Breast epithelium (tissue), 4 donors: ENCODE measurements around the gene RNF121. TPM values are rescaled to one million over a fixed set of nuclear protein-coding genes. Genes with fewer than 3 reads are reported as not detected.

Experiments
- DNase-seq, 2 donors: peaks; one replicate each; pipeline ENCODE4 v3.0.0-alpha.2; 2019; ENCODE audit warnings: low spot score in 2 of 2
- H3K27ac ChIP-seq, 2 donors: fragments of 200-600 bp; sonication (generic) in 1 of 2; one replicate each; pipeline ENCODE4 v1.5.1; 2016 to 2019; ENCODE audit warnings: mild to moderate bottlenecking in 1 of 2
- H3K27me3 ChIP-seq, 2 donors: fragments of 200-600 bp; sonication (generic) in 1 of 2; one replicate each; pipeline versions ENCODE4 v1.5.1 to v1.6.0; 2017 to 2019; ENCODE audit warnings: control low read depth in 1 of 2, mild to moderate bottlenecking in 1 of 2
- H3K36me3 ChIP-seq: fragments of 200-600 bp; one replicate; pipeline ENCODE4 v1.5.1; 2019
- H3K4me1 ChIP-seq, 2 donors: fragments of 200-600 bp; sonication (generic); one replicate each; pipeline ENCODE4 v1.5.1; 2016 to 2019; ENCODE audit warnings: control low read depth in 1 of 2
- H3K4me3 ChIP-seq, 3 donors: fragments of 200-600 bp; sonication (generic); 1 replicate in 2 of 3; 2 replicates in 1 of 3; pipeline ENCODE4 v1.5.1; 2016 to 2019; ENCODE audit warnings: mild to moderate bottlenecking in 3 of 3, moderate library complexity in 2 of 3
- H3K9me3 ChIP-seq, 2 donors: fragments of 200-600 bp; sonication (generic) in 1 of 2; one replicate each; pipeline ENCODE4 v1.5.1; 2016 to 2019; ENCODE audit warnings: control low read depth in 1 of 2
- POLR2A ChIP-seq: fragments of 450-650 bp; IDR thresholded peaks from one replicate; pipeline ENCODE4 v1.6.1; 2016; ENCODE audit warnings: antibody characterized with exemption, mild to moderate bottlenecking, moderate library complexity
- POLR2AphosphoS5 ChIP-seq, 3 donors: sonication (generic); formaldehyde crosslinking; IDR thresholded peaks; one replicate each; pipeline ENCODE4 v1.6.1; 2017; ENCODE audit warnings: antibody characterized with exemption in 3 of 3
- intact Hi-C: fragments of 100-400 bp; cut with DNase I; formaldehyde crosslinking; loops from one replicate; pipeline ENCODE4 v1.15.1; 2023; ENCODE audit warnings: low total_unique reads
- total RNA-seq, 3 donors: library from RNA; depleted of rRNA; stranded (reverse); fragments of >200 nt; gene quantifications; one replicate each; pipeline ENCODE4 v1.1.0, GENCODE V29; 2016
- TF ChIP-seq, protein P1 (sequence below), 3 donors: fragments of 450-650 bp; IDR thresholded peaks; one replicate each; pipeline ENCODE4 v1.5.1; 2016 to 2017; ENCODE audit warnings: antibody characterized with exemption in 3 of 3, mild to moderate bottlenecking in 3 of 3, moderate library complexity in 3 of 3

Gene RNF121
- total RNA-seq, 3 donors from 2014 or later: 21.8 to 39.0 (median 37.3) TPM

DNA sequence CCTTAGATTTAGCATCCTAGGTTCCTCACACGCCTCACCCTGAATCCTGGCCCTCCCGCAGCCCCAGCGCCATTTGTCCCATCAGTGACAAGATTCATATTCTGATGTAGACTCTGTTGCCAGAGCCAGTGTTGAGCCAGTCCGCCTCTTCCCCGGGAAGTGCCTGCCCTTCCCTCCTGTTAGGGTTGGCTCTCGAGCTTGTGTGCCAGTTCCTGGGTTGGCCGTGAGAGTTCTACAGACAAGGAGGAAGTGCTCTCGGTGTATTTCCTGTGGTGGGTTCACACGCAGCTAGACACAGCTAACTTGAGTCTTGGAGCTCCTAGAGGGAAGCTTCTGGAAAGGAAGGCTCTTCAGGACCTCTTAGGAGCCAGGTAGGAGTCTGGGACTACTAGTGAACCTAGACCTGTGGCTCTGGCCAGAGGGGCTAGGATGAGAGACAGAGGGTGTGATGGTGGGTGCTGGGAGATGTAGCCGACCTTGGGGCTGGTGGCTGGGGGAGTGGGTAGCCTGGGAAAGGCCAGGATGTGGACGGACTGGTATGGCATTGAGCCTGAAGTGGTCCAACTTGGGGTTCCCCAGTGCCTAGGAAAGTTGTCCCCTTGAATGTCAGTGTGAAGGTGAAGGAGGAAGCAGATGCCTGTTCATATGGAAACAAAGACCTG lies 69.9 kb downstream of the RNF121 start, which contains the start of gene IL18BP:
IL18BP (plus strand) TSS at position 261 of the 662 bp plus-strand sequence. CDS start 1,076 bp downstream, outside the sequence.
- peak in 1 of 2 donors; percentile 41 for DNase-seq
- Histone ChIP-seq H3K9me3 (no peaks in the 10 kb centered on the region), H3K27me3 (no peaks in the 10 kb centered on the region), H3K36me3 (peaks cover 3% of the 10 kb centered on the region), H3K4me1 (peaks cover 0 to 7% of the 10 kb centered on the region in 2 donors), H3K4me3 (peak within 1 kb of the TSS; percentile 1 to 51 (median 12)), H3K27ac (peak within 1 kb of the TSS; percentile 81 to 90)
- intact Hi-C loops: no loop called here
- no peak for TF ChIP-seq POLR2AphosphoS5 (IDR thresholded peaks at IDR 0.05)
- no peak for TF ChIP-seq POLR2A
- TF ChIP-seq, protein P1, sequence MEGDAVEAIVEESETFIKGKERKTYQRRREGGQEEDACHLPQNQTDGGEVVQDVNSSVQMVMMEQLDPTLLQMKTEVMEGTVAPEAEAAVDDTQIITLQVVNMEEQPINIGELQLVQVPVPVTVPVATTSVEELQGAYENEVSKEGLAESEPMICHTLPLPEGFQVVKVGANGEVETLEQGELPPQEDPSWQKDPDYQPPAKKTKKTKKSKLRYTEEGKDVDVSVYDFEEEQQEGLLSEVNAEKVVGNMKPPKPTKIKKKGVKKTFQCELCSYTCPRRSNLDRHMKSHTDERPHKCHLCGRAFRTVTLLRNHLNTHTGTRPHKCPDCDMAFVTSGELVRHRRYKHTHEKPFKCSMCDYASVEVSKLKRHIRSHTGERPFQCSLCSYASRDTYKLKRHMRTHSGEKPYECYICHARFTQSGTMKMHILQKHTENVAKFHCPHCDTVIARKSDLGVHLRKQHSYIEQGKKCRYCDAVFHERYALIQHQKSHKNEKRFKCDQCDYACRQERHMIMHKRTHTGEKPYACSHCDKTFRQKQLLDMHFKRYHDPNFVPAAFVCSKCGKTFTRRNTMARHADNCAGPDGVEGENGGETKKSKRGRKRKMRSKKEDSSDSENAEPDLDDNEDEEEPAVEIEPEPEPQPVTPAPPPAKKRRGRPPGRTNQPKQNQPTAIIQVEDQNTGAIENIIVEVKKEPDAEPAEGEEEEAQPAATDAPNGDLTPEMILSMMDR (IDR thresholded peaks at IDR 0.05): no peak

DNA sequence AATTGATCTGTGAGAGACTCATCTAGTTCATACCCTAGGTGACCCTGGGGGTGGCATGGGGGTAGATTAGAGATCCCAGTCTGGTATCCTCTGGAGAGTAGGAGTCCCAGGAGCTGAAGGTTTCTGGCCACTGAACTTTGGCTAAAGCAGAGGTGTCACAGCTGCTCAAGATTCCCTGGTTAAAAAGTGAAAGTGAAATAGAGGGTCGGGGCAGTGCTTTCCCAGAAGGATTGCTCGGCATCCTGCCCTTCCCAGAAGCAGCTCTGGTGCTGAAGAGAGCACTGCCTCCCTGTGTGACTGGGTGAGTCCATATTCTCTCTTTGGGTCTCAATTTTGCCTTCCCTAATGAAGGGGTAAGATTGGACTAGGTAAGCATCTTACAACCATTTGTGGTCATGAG lies 70.5 kb downstream of the RNF121 start:
- DNase-seq: peak in 1 of 2 donors; percentile 47
- TF ChIP-seq POLR2AphosphoS5 (IDR thresholded peaks at IDR 0.05): no peak
- TF ChIP-seq POLR2A: no peak
- TF ChIP-seq, protein P1 (IDR thresholded peaks at IDR 0.05): no peak
- intact Hi-C loops: no loop called here

DNA sequence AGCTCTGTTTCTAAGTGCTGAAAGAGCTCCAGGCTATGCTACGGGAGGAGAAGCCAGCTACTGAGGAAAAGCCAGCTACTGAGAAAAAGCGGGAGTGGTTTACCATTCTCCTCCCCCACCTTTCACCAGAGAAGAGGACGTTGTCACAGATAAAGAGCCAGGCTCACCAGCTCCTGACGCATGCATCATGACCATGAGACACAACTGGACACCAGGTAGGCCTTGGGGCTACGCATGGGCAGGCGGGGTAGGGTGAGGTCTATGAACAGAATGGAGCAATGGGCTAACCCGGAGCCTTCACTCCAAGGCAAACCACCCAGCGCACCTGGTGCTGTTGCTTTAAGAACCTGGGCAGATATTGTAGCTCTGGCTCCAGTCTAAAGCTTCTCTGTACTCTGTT lies 71.0 kb downstream of the RNF121 start:
- H3K36me3 ChIP-seq: peaks cover 11% of the 10 kb centered on the region
- H3K9me3 ChIP-seq: no peaks in the 10 kb centered on the region
- no peaks in the 10 kb centered on the region for H3K27me3 ChIP-seq
- peak overlapping the region in 2 of 3 donors; percentile 12 to 51 for H3K4me3 ChIP-seq
- H3K27ac ChIP-seq: peak overlapping the region; percentile 81 to 90
- H3K4me1 ChIP-seq: peaks cover 0 to 7% of the 10 kb centered on the region in 2 donors
- no peak for TF ChIP-seq POLR2AphosphoS5 (IDR thresholded peaks at IDR 0.05)
- intact Hi-C loops: no loop called here
- DNase-seq: peak in 1 of 2 donors; percentile 49

More for the DNA sequence above, 70.5 kb downstream of the RNF121 start:
- Histone ChIP-seq H3K9me3 (no peaks in the 10 kb centered on the region), H3K27me3 (no peaks in the 10 kb centered on the region), H3K36me3 (peaks cover 9% of the 10 kb centered on the region), H3K4me1 (peaks cover 0 to 7% of the 10 kb centered on the region in 2 donors), H3K4me3 (peak overlapping the region; percentile 1 to 51 (median 12)), H3K27ac (peak overlapping the region; percentile 81 to 90)

DNA sequence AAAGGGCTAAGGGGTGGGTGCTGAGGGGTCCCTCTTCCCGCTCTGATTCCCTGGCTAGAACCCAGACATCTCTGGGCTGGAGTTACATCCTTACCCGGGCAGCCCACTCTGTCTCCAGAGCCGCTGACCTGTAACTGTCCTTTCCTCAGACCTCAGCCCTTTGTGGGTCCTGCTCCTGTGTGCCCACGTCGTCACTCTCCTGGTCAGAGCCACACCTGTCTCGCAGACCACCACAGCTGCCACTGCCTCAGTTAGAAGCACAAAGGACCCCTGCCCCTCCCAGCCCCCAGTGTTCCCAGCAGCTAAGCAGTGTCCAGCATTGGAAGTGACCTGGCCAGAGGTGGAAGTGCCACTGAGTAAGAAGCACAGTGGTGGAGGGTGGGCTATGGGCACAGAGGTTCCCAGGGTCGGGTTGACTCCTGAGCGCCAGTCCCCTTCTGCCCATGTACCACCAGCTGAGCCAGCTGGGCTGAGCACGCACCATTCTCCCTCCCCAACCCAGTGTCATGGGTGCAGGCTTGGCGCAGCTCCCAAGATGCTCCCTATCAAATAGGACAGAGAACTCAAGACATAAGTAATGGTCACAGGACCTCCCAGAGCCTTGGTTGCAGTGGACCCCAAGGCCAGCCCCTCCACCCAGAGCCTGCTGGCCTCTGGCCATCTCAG lies 71.5 kb downstream of the RNF121 start:
- Histone ChIP-seq H3K4me1 (peaks cover 0 to 7% of the 10 kb centered on the region in 2 donors), H3K27ac (peak overlapping the region; percentile 81 to 90)
- DNase-seq: peak in 1 of 2 donors; percentile 50

DNA sequence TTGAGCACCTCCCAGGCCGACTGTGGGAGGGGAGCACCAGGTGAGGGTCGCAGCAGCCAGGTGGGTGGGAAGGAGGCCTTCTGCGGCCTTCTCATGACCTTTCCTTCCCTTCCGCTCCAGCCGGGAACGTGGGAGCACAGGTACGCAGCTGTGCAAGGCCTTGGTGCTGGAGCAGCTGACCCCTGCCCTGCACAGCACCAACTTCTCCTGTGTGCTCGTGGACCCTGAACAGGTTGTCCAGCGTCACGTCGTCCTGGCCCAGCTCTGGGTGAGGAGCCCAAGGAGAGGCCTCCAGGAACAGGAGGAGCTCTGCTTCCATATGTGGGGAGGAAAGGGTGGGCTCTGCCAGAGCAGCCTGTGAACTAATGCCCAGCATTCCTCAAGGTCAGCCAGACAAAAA lies 72.4 kb downstream of the RNF121 start:
- Histone ChIP-seq H3K27me3 (no peaks in the 10 kb centered on the region), H3K36me3 (peaks cover 15% of the 10 kb centered on the region), H3K4me1 (peaks cover 0 to 7% of the 10 kb centered on the region in 2 donors), H3K27ac (peak overlapping the region in 1 of 2 donors; percentile 90), H3K4me3 (no peak overlapping the region), H3K9me3 (no peaks in the 10 kb centered on the region)
- DNase-seq: no peak
- intact Hi-C loops: no loop called here
- TF ChIP-seq POLR2AphosphoS5 (IDR thresholded peaks at IDR 0.05) (no peak), POLR2A (no peak)
- TF ChIP-seq, protein P1 (IDR thresholded peaks at IDR 0.05): no peak

More for the DNA sequence above, 71.5 kb downstream of the RNF121 start:
- intact Hi-C loops: no loop called here
- no peaks in the 10 kb centered on the region for H3K27me3 ChIP-seq
- H3K4me3 ChIP-seq: peak overlapping the region in 1 of 3 donors; percentile 51
- TF ChIP-seq, protein P1 (IDR thresholded peaks at IDR 0.05): no peak
- TF ChIP-seq POLR2A: no peak
- TF ChIP-seq POLR2AphosphoS5 (IDR thresholded peaks at IDR 0.05): no peak
- no peaks in the 10 kb centered on the region for H3K9me3 ChIP-seq
- peaks cover 15% of the 10 kb centered on the region for H3K36me3 ChIP-seq
